ENCODE results near the gene RNF183.

The RNF183 gene

GRCh38 chr9:113350937-113351336 is 47.8 kb upstream of the RNF183 start:
- no peaks in the 10 kb centered on the region for H3K79me2 ChIP-seq (ENCODE audit: control insufficient read depth, low read length)
- TF ChIP-seq CTCF (IDR thresholded peaks at IDR 0.05; ENCODE audit: low read depth, low read length, poor library complexity, severe bottlenecking) (no peak), EZH2phosphoT487 (IDR thresholded peaks at IDR 0.05; ENCODE audit: borderline replicate concordance, low read length) (no peak)
- H3K4me3 ChIP-seq (ENCODE audit: low read length): no peak overlapping the region
- peaks cover 20% of the 10 kb centered on the region for H3K4me1 ChIP-seq (ENCODE audit: control insufficient read depth, low read length)
- peaks cover 46% of the 10 kb centered on the region for H3K27me3 ChIP-seq (ENCODE audit: control insufficient read depth, low read length)
- H3K27ac ChIP-seq (ENCODE audit: low read depth, low read length): no peak overlapping the region
- H3K4me2 ChIP-seq (ENCODE audit: low read length): peak overlapping the region; percentile 69
- H4K20me1 ChIP-seq (ENCODE audit: control insufficient read depth, insufficient read depth, low read depth, low read length): no peaks in the 10 kb centered on the region
- no peaks in the 10 kb centered on the region for H3K9me2 ChIP-seq (replicated peaks; ENCODE audit: control insufficient read depth, low read length)
- no peaks in the 10 kb centered on the region for H3K36me3 ChIP-seq (ENCODE audit: control insufficient read depth, low read length)
- H3F3A ChIP-seq (ENCODE audit: control insufficient read depth, insufficient read depth): peaks cover 2% of the 10 kb centered on the region; the same call in 1 of the 2 replicates
- no peaks in the 10 kb centered on the region for H3K9me3 ChIP-seq (ENCODE audit: control insufficient read depth, insufficient read depth, low read length)

- H3K27ac ChIP-seq (ENCODE audit: low read depth, low read length): no peak overlapping the region
- no peaks in the 10 kb centered on the region for H3K9me3 ChIP-seq (ENCODE audit: control insufficient read depth, insufficient read depth, low read length)
- H3F3A ChIP-seq (ENCODE audit: control insufficient read depth, insufficient read depth): peaks cover 2% of the 10 kb centered on the region; the same call in 1 of the 2 replicates
- H3K4me2 ChIP-seq (ENCODE audit: low read length): peak overlapping the region; percentile 69
- H3K4me3 ChIP-seq (ENCODE audit: low read length): peak overlapping the region; percentile 70
- TF ChIP-seq EZH2phosphoT487 (IDR thresholded peaks at IDR 0.05; ENCODE audit: borderline replicate concordance, low read length) (no peak), CTCF (IDR thresholded peaks at IDR 0.05; ENCODE audit: low read depth, low read length, poor library complexity, severe bottlenecking) (no peak)
- no peaks in the 10 kb centered on the region for H3K36me3 ChIP-seq (ENCODE audit: control insufficient read depth, low read length)
- H3K9me2 ChIP-seq (replicated peaks; ENCODE audit: control insufficient read depth, low read length): no peaks in the 10 kb centered on the region
- H3K4me1 ChIP-seq (ENCODE audit: control insufficient read depth, low read length): peaks cover 20% of the 10 kb centered on the region
- H3K79me2 ChIP-seq (ENCODE audit: control insufficient read depth, low read length): no peaks in the 10 kb centered on the region
- no peaks in the 10 kb centered on the region for H4K20me1 ChIP-seq (ENCODE audit: control insufficient read depth, insufficient read depth, low read depth, low read length)
- H3K27me3 ChIP-seq (ENCODE audit: control insufficient read depth, low read length): peaks cover 46% of the 10 kb centered on the region
Measured at GRCh38 chr9:113350107-113350661, 47.0 kb upstream of the RNF183 start.

DNA sequence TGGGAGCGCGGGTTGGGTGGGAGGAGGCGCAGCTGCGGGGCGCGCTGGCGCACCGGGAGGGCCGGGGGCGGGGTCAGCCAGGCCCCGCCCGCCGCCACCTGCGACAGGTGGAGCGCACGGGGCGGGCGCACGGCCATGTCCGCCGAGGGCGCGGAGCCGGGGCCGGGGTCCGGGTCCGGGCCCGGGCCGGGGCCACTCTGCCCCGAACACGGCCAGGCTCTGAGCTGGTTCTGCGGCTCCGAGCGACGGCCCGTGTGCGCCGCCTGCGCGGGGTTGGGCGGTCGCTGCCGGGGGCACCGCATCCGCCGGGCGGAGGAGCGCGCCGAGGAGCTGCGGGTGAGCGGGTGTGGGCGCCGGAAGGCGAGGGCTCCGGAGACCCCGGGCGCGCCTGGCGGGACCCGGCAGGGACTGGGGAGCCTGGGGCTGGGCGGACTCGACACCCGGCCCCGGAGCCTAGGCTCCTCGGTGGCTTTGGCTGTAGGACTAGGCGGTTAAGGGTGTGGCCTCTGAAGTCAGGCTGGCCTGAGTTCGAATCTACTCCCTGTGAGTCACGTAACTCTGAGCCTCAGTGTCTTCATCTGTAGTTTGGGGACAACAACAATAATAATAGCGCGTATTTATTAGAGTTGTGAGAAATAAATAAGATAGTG is 46.4 kb upstream of the RNF183 start, which contains the start of gene BSPRY:
BSPRY (plus strand) TSS at position 97 of the 650 bp plus-strand sequence; CDS start at position 136, 39 bp downstream.
- H3K4me2 ChIP-seq (ENCODE audit: low read length): peak within 1 kb of the TSS; percentile 69
- H3K4me3 ChIP-seq (ENCODE audit: low read length): peak within 1 kb of the TSS; percentile 70
- H3K4me1 ChIP-seq (ENCODE audit: control insufficient read depth, low read length): peaks cover 20% of the 10 kb centered on the region
- no peak for TF ChIP-seq CTCF (IDR thresholded peaks at IDR 0.05; ENCODE audit: low read depth, low read length, poor library complexity, severe bottlenecking)
- TF ChIP-seq EZH2phosphoT487 (IDR thresholded peaks at IDR 0.05; ENCODE audit: borderline replicate concordance, low read length): 0 out of 2 replicates have a peak, but pooled peaks have one; percentile 22
- H3K27me3 ChIP-seq (ENCODE audit: control insufficient read depth, low read length): peaks cover 43% of the 10 kb centered on the region
- peaks cover 2% of the 10 kb centered on the region; the same call in 1 of the 2 replicates for H3F3A ChIP-seq (ENCODE audit: control insufficient read depth, insufficient read depth)
- H3K36me3 ChIP-seq (ENCODE audit: control insufficient read depth, low read length): no peaks in the 10 kb centered on the region
- no peaks in the 10 kb centered on the region for H3K9me2 ChIP-seq (replicated peaks; ENCODE audit: control insufficient read depth, low read length)
- H3K9me3 ChIP-seq (ENCODE audit: control insufficient read depth, insufficient read depth, low read length): no peaks in the 10 kb centered on the region
- no peak within 1 kb of the TSS for H3K27ac ChIP-seq (ENCODE audit: low read depth, low read length)
- no peaks in the 10 kb centered on the region for H4K20me1 ChIP-seq (ENCODE audit: control insufficient read depth, insufficient read depth, low read depth, low read length)
- H3K79me2 ChIP-seq (ENCODE audit: control insufficient read depth, low read length): no peaks in the 10 kb centered on the region

Measured in DOHH2 (cell line).